Ecto neural progenitor cell (in vitro differentiated cells): ENCODE results near the gene CCL23.
"Not testable (repeated sequence)": the region's sequence is repeated elsewhere in the genome, so short reads cannot be mapped to it uniquely, and the experiment has no call there.

Source experiments
- DNase-seq: peaks from one replicate; pipeline ENCODE4 v3.0.0-alpha.2; 2018; ENCODE audit warnings: low spot score

CCL23 gene

DNA sequence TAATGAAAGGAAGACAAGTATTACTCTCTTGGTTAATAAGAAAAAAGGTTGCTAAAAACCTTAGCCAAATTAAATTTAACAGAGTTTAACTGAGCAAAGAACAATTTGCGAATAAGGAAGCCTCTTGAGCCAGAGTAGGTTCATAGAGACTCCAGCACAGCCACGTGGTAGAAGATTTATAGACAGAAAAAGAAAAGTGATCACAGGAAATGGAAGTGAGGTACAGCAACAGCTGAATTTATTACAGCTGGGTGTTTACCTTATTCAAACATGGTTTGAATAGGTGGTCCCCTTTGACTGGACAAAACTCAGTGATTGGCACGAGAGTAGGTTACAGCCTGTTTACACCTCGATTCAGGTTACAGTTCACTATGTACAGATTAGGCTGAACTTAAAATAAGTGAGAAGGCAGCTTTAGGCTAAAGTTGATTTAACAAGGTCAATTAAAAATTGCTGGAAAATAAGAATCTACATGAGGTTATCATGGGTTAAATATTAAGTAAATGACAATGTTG lies 13.1 kb downstream of the CCL23 start:
- DNase-seq, result no peak

GRCh38 chr17:36002631-36003030 lies 15.1 kb downstream of the CCL23 start:
- DNase-seq, result no peak

DNA sequence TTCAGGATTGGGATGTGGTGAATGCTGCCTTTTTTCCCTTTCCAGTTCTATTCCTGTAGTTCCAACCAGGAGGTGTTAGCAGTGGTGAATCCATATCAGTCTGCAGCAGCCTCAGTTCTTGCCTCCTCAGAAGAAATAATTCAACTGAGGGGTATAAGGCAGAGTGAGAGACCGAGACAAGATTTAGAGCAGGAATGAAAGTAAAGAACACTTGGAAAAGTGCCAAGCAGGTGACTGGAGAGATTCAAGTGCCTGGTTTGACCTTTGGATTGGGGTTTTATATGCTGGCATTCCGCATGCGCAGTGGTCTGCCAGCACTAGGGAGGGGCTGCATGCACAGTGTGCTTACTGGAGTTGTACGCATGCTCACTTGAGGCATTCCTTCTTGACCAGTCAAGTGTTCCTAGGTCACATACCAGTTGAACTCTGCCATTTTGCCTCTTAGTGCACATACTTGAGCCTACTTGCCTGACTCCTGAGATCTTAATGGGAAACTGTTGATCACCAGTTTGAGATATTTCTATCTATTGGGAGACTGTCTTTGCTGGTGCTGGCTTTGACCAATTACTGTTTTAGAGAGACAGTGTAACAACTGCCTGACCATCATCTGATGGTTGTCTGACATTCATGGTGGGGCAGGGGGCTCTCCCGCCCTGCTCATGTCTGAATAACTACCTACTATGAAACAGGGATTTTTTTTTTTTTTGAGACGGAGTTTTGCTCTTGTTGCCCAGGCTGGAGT lies 15.7 kb downstream of the CCL23 start:
- no peak for DNase-seq

GRCh38 chr17:36001110-36001771 lies 16.5 kb downstream of the CCL23 start, which contains the start of gene CCL15:
Gene CCL15 (minus strand): TSS chr17:36001553. CDS start chr17:36001492, 61 bp downstream.
- DNase-seq, result no peak

GRCh38 chr17:36000732-36001109 lies 17.1 kb downstream of the CCL23 start:
- no peak for DNase-seq

GRCh38 chr17:35998756-35999155 lies 19.0 kb downstream of the CCL23 start:
- no peak for DNase-seq

- no peak for DNase-seq
Measured at GRCh38 chr17:35998018-35998545, 19.7 kb downstream of the CCL23 start.

GRCh38 chr17:35995346-35995745 lies 22.4 kb downstream of the CCL23 start:
- not testable (repeated sequence) for DNase-seq

- no peak for DNase-seq
Measured at GRCh38 chr17:35991075-35991474, 26.7 kb downstream of the CCL23 start.

DNA sequence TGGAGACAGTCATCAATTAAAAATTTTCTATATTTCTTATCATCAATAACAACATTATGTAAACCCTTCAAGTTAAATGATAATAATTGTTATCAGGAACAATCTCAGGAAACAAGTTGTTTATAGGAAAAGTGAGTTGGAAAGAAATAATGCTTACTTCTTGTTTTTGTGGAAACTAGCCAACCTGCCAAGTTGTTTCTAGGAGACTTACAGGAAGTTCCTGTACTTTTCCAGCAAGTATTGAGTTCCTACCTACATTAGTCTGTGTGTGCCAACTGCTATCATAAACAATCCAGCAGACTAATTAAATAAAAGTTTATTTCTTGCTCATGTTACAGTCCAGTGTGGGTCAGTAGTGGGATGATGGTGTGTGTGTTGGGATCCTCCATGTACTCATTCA lies 29.6 kb downstream of the CCL23 start:
- DNase-seq, result no peak

GRCh38 chr17:35986643-35987042 lies 31.1 kb downstream of the CCL23 start, which contains the start of gene CCL14:
Gene CCL14 (minus strand): TSS chr17:35986729. CDS start chr17:35986649, 80 bp downstream.
- no peak for DNase-seq

GRCh38 chr17:35984140-35984539 lies 33.6 kb downstream of the CCL23 start:
- no peak for DNase-seq

- no peak for DNase-seq
Measured at GRCh38 chr17:35982409-35983191, 35.2 kb downstream of the CCL23 start.

- no peak for DNase-seq
Measured at GRCh38 chr17:35981908-35982330, 35.9 kb downstream of the CCL23 start.

DNA sequence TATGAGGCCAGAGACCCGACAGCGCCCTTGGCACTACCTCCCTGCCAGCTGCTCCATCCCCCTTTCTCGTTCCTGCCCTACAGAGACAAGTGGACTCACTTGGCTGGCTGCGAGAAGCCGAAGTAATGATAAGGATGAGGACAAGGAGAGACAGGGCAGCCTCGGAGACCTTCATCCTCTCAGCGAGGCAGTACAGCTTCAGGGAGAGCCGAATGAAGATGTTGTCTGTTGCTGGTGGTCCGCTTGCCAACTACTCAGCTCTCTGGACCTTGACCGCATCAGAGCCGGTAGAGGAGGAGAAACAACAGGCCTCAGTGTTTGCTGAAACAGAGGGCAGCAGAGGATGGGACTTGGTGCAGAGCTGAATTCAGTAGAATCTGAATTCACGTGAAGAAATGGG lies 36.5 kb downstream of the CCL23 start, which contains the start of gene CCL16:
Gene CCL16, minus strand, starts transcription at position 252 of the 400 bp plus-strand sequence. Its CDS starts 77 bp downstream, at position 175.
- DNase-seq, result no peak

GRCh38 chr17:35978346-35978745 lies 39.4 kb downstream of the CCL23 start:
- no peak for DNase-seq

DNA sequence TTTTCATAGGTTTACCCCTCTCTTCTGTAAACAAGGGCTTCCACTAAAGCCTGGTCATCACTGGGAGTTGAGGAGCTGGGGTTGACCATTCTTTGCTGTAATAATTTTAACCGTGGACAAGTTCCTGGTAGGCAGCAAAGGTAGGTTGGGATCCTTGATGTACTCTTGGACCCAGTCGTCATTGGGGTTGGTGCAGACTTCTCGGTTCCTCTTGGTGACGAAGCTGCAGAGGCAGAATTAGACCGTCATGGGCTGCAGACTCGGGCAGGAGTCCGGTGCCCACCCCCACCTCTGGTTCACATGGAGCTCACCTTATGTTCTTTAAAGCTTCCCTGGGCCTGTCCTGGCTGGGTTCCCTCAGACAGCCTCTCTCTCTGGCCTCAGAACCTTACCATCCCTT lies 40.3 kb downstream of the CCL23 start:
- no peak for DNase-seq

DNA sequence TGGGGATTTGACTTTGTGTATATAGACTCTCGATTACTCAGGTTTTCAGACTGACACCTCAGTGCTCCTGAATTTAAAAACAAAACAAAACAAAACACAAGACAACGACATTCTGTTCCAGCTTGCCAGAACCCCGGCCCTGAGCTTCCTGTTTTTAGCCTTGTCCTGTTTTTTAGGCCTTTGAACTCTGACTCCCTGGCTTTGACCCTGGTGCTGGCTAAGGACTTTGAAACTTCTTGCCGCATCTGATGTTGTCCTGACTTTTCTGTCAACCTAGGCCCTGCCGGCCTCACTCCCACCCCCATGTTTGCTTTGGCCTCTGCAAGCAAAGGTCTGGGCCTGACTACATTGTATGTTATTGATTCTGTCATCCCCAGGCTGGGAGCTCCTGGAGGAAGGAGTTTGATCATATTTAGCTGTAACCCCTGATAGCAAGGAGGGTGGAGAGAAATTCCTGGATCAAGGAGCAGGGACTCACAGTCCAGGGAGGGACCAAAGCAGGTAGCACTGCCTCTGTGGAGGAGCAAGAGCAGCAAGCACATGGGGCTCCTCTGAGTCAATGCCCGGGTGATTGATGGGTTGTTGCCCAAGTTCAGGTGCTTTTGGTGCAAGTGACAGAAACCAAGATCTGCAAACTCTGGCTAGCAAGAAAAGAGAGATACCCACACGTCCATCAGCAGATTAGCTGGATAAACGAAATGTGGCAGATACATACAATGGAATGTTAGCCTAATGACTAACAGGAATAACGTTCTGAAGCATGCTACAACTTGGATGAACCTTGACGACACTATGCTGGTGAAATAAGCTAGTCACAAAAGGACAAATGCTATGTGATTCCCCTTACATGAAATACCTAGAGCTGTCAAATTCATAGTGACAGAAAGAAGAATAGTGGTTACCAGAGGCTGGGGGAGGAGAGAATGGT lies 44.2 kb downstream of the CCL23 start:
- DNase-seq, result no peak

DNA sequence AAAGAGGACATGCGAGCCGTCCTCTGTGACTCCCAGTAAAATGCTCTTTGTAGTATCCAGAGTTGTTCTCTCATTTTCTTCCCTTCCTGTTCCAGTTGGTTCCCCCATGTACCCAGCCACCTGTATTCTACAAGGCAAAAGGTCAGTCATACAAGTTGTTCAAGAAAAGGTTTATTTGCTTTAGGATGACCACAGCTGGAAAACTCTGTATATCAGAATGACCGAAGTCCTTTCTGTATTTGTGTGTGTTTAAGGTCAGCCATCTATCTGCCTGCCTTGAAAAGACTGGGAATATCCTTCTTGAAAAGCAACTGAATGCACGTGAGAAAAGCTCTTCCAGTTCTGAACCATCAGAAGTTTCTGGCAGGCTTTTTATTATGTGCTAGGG lies 44.8 kb downstream of the CCL23 start:
- DNase-seq, result no peak

GRCh38 chr17:35972535-35972934 lies 45.2 kb downstream of the CCL23 start:
- no peak for DNase-seq

DNA sequence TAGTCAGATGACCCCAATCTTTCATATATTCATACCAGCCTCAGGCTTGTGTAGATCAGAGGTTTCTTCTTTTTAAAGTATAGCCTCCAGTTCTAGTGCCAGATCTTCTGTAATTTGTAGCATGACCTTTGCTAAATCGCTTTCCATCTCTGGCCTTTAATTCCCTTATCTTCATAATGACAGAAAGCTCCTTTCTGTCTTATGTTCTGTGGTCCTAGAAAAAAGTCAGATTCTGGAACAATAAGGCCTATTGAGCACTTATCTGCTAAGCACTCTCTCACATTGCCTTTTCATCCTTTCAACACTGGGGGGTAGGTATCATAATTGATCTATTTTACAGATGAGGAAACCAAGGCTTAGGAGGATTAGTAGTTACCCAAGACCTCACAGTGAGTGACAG lies 45.7 kb downstream of the CCL23 start:
- no peak for DNase-seq
